GM21529 (cell line): ENCODE measurements around the gene YY2.
"Not testable (repeated sequence)": the region's sequence is repeated elsewhere in the genome, so short reads cannot be mapped to it uniquely, and the experiment has no call there.

ENCODE experiments used
- ATAC-seq: cut with Tn5 transposase; IDR thresholded peaks from one replicate; pipeline ENCODE4 v1.9.1; 2021; ENCODE audit not compliant: unreplicated experiment

Gene YY2

GRCh38 chrX:21874182-21874581, 18.4 kb downstream of the YY2 start:
- ATAC-seq = not testable (repeated sequence)

- ATAC-seq = no peak
Observed at GRCh38 chrX:21875013-21875412, 19.2 kb downstream of the YY2 start.

- no peak for ATAC-seq
Observed at GRCh38 chrX:21881881-21882574, 26.2 kb downstream of the YY2 start.

DNA sequence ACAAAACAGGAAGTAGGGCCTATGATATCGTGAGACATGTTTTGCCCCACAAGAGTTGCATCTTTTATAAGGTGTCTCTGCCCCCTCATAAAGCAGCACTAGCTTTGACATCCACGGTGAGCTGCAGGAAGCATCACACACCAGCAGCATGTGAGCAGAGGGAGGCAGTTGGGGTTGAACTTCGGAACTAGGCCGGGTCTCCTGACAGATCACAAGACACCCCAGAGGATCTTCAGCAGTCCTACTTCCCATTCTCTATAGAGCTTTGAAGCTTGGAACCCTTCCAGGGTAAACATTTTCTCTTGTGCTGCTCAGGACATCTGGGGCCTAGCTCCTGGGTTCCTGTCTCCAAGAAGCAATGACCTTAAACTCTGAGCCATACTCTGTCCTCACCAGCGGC, 27.5 kb downstream of the YY2 start:
- no peak for ATAC-seq

GRCh38 chrX:21885568-21885967, 29.8 kb downstream of the YY2 start:
- ATAC-seq = no peak

GRCh38 chrX:21905313-21905712, 49.5 kb downstream of the YY2 start:
- no peak for ATAC-seq

DNA sequence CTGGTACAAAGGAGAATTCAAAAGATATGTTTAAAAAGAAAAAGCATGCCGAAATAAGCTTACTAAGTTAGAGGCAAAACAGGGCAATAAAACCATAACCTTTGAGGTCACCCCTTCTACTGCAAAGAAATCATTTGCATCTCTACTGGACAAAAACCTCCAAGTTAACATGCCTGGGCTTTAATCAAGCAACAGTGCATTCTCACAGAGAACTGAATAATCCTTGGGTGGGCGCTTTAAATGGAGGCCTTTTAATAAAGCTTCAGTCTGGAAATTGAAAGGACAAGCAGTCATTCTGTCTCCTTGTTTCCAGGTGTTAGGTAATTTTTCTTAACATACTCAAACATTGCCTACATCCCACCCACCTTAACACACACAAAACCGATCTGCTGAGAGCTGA, 50.2 kb downstream of the YY2 start:
- ATAC-seq = no peak

- ATAC-seq = no peak
Observed at GRCh38 chrX:21907260-21907659, 51.5 kb downstream of the YY2 start.
